ENCODE measurements around the gene ZNF236.

- TF ChIP-seq, protein P1, sequence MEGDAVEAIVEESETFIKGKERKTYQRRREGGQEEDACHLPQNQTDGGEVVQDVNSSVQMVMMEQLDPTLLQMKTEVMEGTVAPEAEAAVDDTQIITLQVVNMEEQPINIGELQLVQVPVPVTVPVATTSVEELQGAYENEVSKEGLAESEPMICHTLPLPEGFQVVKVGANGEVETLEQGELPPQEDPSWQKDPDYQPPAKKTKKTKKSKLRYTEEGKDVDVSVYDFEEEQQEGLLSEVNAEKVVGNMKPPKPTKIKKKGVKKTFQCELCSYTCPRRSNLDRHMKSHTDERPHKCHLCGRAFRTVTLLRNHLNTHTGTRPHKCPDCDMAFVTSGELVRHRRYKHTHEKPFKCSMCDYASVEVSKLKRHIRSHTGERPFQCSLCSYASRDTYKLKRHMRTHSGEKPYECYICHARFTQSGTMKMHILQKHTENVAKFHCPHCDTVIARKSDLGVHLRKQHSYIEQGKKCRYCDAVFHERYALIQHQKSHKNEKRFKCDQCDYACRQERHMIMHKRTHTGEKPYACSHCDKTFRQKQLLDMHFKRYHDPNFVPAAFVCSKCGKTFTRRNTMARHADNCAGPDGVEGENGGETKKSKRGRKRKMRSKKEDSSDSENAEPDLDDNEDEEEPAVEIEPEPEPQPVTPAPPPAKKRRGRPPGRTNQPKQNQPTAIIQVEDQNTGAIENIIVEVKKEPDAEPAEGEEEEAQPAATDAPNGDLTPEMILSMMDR (IDR thresholded peaks at IDR 0.05; ENCODE audit: control extremely low read depth in 1 of 3, insufficient read depth in 1 of 3, low read depth in 1 of 3, low read length in 3 of 3): no peak
- TF ChIP-seq POLR2A (IDR thresholded peaks at IDR 0.05; ENCODE audit: control extremely low read depth in 1 of 2, low read depth in 2 of 2, low read length in 2 of 2) (no peak), ATF3 (IDR thresholded peaks at IDR 0.05; ENCODE audit: insufficient read depth, low read depth, low read length) (no peak), RFX5 (IDR thresholded peaks at IDR 0.05; ENCODE audit: borderline replicate concordance, low read depth, low read length) (no peak), RAD21 (IDR thresholded peaks at IDR 0.05 in 1 of 2, conservative IDR thresholded peaks at IDR 0.05 in 1 of 2; ENCODE audit: low read depth in 2 of 2, low read length in 2 of 2) (no peak), MAFK (IDR thresholded peaks at IDR 0.05; ENCODE audit: low read depth, low read length) (no peak), EP300 (IDR thresholded peaks at IDR 0.05; ENCODE audit: borderline replicate concordance in 1 of 2, low read depth in 2 of 2, low read length in 2 of 2) (no peak), TAF7 (optimal IDR thresholded peaks at IDR 0.05; ENCODE audit: borderline replicate concordance, low read depth, low read length) (no peak), BCL11A (IDR thresholded peaks at IDR 0.05; ENCODE audit: low read depth in 2 of 2, low read length in 2 of 2) (no peak), PHF8 (conservative IDR thresholded peaks at IDR 0.05; ENCODE audit: low read depth, low read length) (no peak), ATF2 (IDR thresholded peaks at IDR 0.05; ENCODE audit: low read length) (no peak)
- TF ChIP-seq, protein P2, sequence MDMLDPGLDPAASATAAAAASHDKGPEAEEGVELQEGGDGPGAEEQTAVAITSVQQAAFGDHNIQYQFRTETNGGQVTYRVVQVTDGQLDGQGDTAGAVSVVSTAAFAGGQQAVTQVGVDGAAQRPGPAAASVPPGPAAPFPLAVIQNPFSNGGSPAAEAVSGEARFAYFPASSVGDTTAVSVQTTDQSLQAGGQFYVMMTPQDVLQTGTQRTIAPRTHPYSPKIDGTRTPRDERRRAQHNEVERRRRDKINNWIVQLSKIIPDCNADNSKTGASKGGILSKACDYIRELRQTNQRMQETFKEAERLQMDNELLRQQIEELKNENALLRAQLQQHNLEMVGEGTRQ (IDR thresholded peaks at IDR 0.05; ENCODE audit: low read length): no peak
These were observed 92.0 kb downstream of the ZNF236 start for GRCh38 chr18:76914314-76914713.

Measured in H1 (cell line).